LNCAP (cell line): ENCODE results near the gene PLPPR3.

ENCODE experiments used
- CTCF ChIP-seq: fragments of 450-650 bp; IDR thresholded peaks from 2 replicates; pipeline ENCODE4 v1.5.1; 2017; ENCODE audit warnings: mild to moderate bottlenecking

PLPPR3 gene

GRCh38 chr19:765179-765738 lies 56.5 kb downstream of the PLPPR3 start:
- no peak for TF ChIP-seq CTCF

- TF ChIP-seq CTCF, result no peak
These were observed 57.5 kb downstream of the PLPPR3 start for GRCh38 chr19:764301-764700.

GRCh38 chr19:763869-764268 lies 57.9 kb downstream of the PLPPR3 start:
- TF ChIP-seq CTCF, result no peak

DNA sequence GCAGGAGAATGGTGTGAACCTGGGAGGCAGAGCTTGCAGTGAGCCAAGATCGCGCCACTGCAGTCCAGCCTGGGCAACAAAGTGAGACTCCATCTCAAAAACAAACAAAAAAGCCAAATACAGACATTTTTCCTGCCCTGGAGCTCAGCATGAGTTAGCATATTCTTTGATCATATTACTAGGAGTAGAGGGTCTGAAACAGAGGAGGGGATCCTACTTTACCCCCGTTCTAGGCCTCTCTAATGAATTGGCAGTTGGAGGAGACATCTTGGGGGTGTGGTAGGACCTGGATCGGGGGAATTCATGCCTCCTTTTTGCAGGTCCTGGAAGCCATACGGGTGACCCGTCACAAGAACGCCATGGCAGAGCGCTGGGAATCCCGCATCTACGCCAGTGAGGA lies 58.6 kb downstream of the PLPPR3 start:
- TF ChIP-seq CTCF, result no peak
